Measurements from ENCODE around the gene RAB17.

DNA sequence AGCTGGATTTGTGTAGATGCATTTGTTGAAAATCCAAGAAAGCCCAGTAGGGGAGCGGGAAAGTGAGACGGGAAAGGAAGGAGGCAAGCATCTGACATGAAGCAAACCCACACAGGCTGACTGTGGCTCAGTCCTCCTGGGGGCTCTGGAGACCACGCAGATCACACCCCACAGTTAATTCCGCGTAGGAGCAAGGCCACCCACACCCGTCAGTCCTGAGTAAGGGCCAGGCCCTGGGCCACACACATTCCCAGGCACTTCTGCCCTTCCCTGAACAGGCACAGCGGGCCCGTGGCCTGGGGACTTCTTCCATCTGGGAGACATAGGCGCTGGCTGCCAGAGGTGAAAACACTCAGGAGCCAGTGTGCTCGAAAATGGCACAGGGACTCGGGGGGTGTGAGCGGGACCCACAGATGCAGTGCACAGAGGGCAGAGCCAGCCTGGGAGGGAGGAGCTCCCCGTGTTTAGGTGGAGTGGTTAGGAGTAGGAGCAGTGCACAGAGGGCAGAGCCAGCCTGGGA, 43.6 kb downstream of the RAB17 start:
- TF ChIP-seq, protein P1, sequence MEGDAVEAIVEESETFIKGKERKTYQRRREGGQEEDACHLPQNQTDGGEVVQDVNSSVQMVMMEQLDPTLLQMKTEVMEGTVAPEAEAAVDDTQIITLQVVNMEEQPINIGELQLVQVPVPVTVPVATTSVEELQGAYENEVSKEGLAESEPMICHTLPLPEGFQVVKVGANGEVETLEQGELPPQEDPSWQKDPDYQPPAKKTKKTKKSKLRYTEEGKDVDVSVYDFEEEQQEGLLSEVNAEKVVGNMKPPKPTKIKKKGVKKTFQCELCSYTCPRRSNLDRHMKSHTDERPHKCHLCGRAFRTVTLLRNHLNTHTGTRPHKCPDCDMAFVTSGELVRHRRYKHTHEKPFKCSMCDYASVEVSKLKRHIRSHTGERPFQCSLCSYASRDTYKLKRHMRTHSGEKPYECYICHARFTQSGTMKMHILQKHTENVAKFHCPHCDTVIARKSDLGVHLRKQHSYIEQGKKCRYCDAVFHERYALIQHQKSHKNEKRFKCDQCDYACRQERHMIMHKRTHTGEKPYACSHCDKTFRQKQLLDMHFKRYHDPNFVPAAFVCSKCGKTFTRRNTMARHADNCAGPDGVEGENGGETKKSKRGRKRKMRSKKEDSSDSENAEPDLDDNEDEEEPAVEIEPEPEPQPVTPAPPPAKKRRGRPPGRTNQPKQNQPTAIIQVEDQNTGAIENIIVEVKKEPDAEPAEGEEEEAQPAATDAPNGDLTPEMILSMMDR (IDR thresholded peaks at IDR 0.05; ENCODE audit: poor library complexity): no peak
- TF ChIP-seq EZH2 (IDR thresholded peaks at IDR 0.05; ENCODE audit: borderline replicate concordance): no peak

Measured in hepatocyte (in vitro differentiated cells).